Stimulated activated CD4-positive, alpha-beta T cell treated with anti-CD3 and anti-CD28 coated beads, Interleukin-1b, Interleukin-23, amount 100 ng/mL, for 24 hours (primary cell): ENCODE data around the gene ATP2B3.
A peak's percentile ranks its signal among the peaks of the same experiment; 100 is the strongest.

Experiments used
- DNase-seq, 4 experiments: peaks; one replicate each; pipeline ENCODE4 v3.0.0-alpha.2; 2020; ENCODE audit warnings: low read depth in 4 of 4, low spot score in 1 of 4

The ATP2B3 gene

GRCh38 chrX:153609917-153610835 is 92.7 kb downstream of the ATP2B3 start:
- peak; percentile 44 to 69 (median 62) for DNase-seq

- DNase-seq = no peak
Measured at GRCh38 chrX:153610836-153611213, 93.4 kb downstream of the ATP2B3 start.

- no peak for DNase-seq
Measured at GRCh38 chrX:153611298-153612095, 94.1 kb downstream of the ATP2B3 start.

- DNase-seq = no peak
Measured at GRCh38 chrX:153612413-153612812, 95.0 kb downstream of the ATP2B3 start.

GRCh38 chrX:153614818-153615217 is 97.4 kb downstream of the ATP2B3 start:
- DNase-seq = no peak

- no peak for DNase-seq
Measured at GRCh38 chrX:153620576-153620975, 103.1 kb downstream of the ATP2B3 start.

- DNase-seq = no peak
Measured at GRCh38 chrX:153621949-153622598, 104.6 kb downstream of the ATP2B3 start.

GRCh38 chrX:153622661-153623309 is 105.3 kb downstream of the ATP2B3 start:
- no peak for DNase-seq

- DNase-seq = no peak
Measured at GRCh38 chrX:153623310-153624029, 106.0 kb downstream of the ATP2B3 start.

GRCh38 chrX:153624196-153625091 is 107.0 kb downstream of the ATP2B3 start:
- no peak for DNase-seq

- DNase-seq = no peak
Measured at GRCh38 chrX:153625271-153626024, 108.0 kb downstream of the ATP2B3 start.

GRCh38 chrX:153626025-153626633 is 108.7 kb downstream of the ATP2B3 start:
- DNase-seq = no peak

- DNase-seq = no peak
Measured at GRCh38 chrX:153626863-153627674, 109.6 kb downstream of the ATP2B3 start.

GRCh38 chrX:153627675-153628111 is 110.3 kb downstream of the ATP2B3 start:
- no peak for DNase-seq

GRCh38 chrX:153628129-153628528 is 110.7 kb downstream of the ATP2B3 start:
- no peak for DNase-seq

- DNase-seq = no peak
Measured at GRCh38 chrX:153628665-153629064, 111.2 kb downstream of the ATP2B3 start.

- DNase-seq = no peak
Measured at GRCh38 chrX:153631346-153631745, 113.9 kb downstream of the ATP2B3 start.
